Measurements from ENCODE around the gene SCAPER. TPM values are rescaled to one million over a fixed set of nuclear protein-coding genes. Genes with fewer than 3 reads are reported as not detected.
A peak's percentile ranks its signal among the peaks of the same experiment; 100 is the strongest.

SCAPER gene
- total and polyA plus RNA-seq, 11 donors, result 6.7 to 53.9 (median 38.3) TPM

- DNase-seq (no peak), ATAC-seq (no peak)
- Histone ChIP-seq H3K27ac (no peak overlapping the region), H3K4me3 (no peak overlapping the region), H3K4me1 (no peaks in the 10 kb centered on the region), H3K27me3 (no peaks in the 10 kb centered on the region), H3K9me3 (peaks cover 0 to 28% (median 0%) of the 10 kb centered on the region in 12 donors), H3K36me3 (peaks cover 0 to 4% (median 0%) of the 10 kb centered on the region in 9 donors)
- intact Hi-C loops (cut with DNase I), result no loop called here
- no peak for TF ChIP-seq CTCF (IDR thresholded peaks at IDR 0.05)
- 84 to 87% (median 85%) methylated on average over 2 of the region's 2 CpGs for WGBS, 4 donors
Observed at GRCh38 chr15:76553564-76553963, 351.6 kb downstream of the SCAPER start.

GRCh38 chr15:76553102-76553501 is 352.0 kb downstream of the SCAPER start:
- 53 to 93% (median 87%) methylated on average over 2 to 5 of the region's 5 CpGs for WGBS, 4 donors
- no peak for ATAC-seq
- peaks cover 0 to 28% (median 0%) of the 10 kb centered on the region in 12 donors for H3K9me3 ChIP-seq
- no peaks in the 10 kb centered on the region for H3K4me1 ChIP-seq
- no peak overlapping the region for H3K27ac ChIP-seq
- H3K36me3 ChIP-seq, result no peaks in the 10 kb centered on the region
- intact Hi-C loops (cut with DNase I), result no loop called here
- no peak for TF ChIP-seq POLR2A (IDR thresholded peaks at IDR 0.05)
- no peak overlapping the region for H3K4me3 ChIP-seq
- no peaks in the 10 kb centered on the region for H3K27me3 ChIP-seq
- peak in 1 of 5 donors; percentile 55 for DNase-seq

- H3K9me3 ChIP-seq, result peaks cover 0 to 11% (median 0%) of the 10 kb centered on the region in 12 donors
- no peaks in the 10 kb centered on the region for H3K4me1 ChIP-seq
- 94 to 98% (median 98%) methylated on average over 2 of the region's 2 CpGs for WGBS, 4 donors
- no peak for TF ChIP-seq POLR2A (IDR thresholded peaks at IDR 0.05)
- no peak for TF ChIP-seq CTCF (IDR thresholded peaks at IDR 0.05)
- intact Hi-C loops (cut with DNase I), result no loop called here
- no peaks in the 10 kb centered on the region for H3K36me3 ChIP-seq
- H3K27ac ChIP-seq, result no peak overlapping the region
- H3K4me3 ChIP-seq, result no peak overlapping the region
- DNase-seq, result no peak
- no peak for ATAC-seq
- no peaks in the 10 kb centered on the region for H3K27me3 ChIP-seq
Observed at GRCh38 chr15:76546805-76547204, 358.3 kb downstream of the SCAPER start.

GRCh38 chr15:76533995-76534394 is 371.1 kb downstream of the SCAPER start:
- Histone ChIP-seq H3K27ac (no peak overlapping the region), H3K36me3 (no peaks in the 10 kb centered on the region), H3K4me3 (no peak overlapping the region), H3K4me1 (no peaks in the 10 kb centered on the region), H3K9me3 (no peaks in the 10 kb centered on the region), H3K27me3 (no peaks in the 10 kb centered on the region)
- DNase-seq, result no peak
- 79 to 85% (median 80%) methylated on average over 2 of the region's 2 CpGs for WGBS, 4 donors
- no peak for TF ChIP-seq POLR2A (IDR thresholded peaks at IDR 0.05)
- TF ChIP-seq CTCF (IDR thresholded peaks at IDR 0.05), result no peak
- no peak for ATAC-seq
- intact Hi-C loops (cut with DNase I), result no loop called here
